Measurements from ENCODE around the gene CTSD. TPM values are rescaled to one million over a fixed set of nuclear protein-coding genes. Genes with fewer than 3 reads are reported as not detected.
A peak's percentile ranks its signal among the peaks of the same experiment; 100 is the strongest.

Gene CTSD
- polyA plus RNA-seq, 1 donor from 2014 or later: 30.5 TPM

DNA sequence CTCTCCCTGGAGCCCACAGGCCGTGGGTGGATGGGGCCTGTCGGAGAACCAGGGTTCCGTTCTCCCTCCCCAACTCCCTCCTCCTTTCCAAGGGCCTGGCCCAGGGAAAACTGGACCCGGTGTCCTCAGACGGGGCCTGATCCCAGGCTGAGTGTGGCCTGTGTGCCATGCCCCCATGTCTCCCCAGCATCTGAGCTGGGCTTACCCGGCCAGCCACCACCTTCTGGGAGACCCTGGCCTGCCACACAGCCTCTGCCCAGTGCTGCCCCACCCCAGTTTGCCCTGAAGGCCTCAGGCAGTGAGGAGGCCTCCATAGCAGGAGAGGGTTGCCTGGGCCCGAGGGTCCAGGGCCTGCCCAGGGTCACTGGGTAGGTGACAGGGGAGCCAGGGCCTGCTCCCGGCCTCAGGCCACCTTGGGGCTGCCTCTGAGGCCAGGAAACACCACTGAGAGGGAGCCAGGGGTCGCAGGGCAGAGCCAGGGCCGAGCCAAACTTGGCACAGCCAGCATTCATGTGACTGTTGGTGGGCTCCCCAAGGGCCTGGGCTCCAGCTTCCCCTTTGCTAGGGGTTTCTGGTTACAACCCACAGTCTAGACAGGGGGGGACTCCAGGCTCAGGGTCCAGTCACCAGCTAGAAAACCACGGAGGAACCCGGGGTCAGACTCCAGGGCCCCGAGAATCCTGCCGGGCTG, 12.7 kb downstream of the CTSD start:
- H3K4me3 ChIP-seq (ENCODE audit: low read length): no peak overlapping the region
- H3K36me3 ChIP-seq (ENCODE audit: insufficient read depth, low read length): no peaks in the 10 kb centered on the region
- no peaks in the 10 kb centered on the region for H4K20me1 ChIP-seq (ENCODE audit: insufficient read depth)
- no peak overlapping the region for H2AFZ ChIP-seq (ENCODE audit: low read depth, low read length)
- no peaks in the 10 kb centered on the region for H3F3A ChIP-seq (ENCODE audit: insufficient read depth, low read length, poor library complexity, severe bottlenecking)
- H3K9me2 ChIP-seq (ENCODE audit: insufficient read depth, low read length): no peaks in the 10 kb centered on the region
- no peak overlapping the region for H3K27ac ChIP-seq (ENCODE audit: low read length)
- no peaks in the 10 kb centered on the region for H3K79me2 ChIP-seq (replicated peaks; ENCODE audit: insufficient read depth, low read length)
- no peak overlapping the region for H3K4me2 ChIP-seq (ENCODE audit: low read length)
- peaks cover 36% of the 10 kb centered on the region for H3K27me3 ChIP-seq (ENCODE audit: insufficient read depth, low read depth, low read length)
- no peaks in the 10 kb centered on the region for H3K9me3 ChIP-seq (ENCODE audit: low read length)
- no peak overlapping the region for H3K9ac ChIP-seq (ENCODE audit: low read length)
- no peak for TF ChIP-seq SMC3 (conservative IDR thresholded peaks at IDR 0.05; ENCODE audit: poor library complexity)
- no peak for TF ChIP-seq RAD21 (conservative IDR thresholded peaks at IDR 0.05)
- TF ChIP-seq EZH2 (IDR thresholded peaks at IDR 0.05; ENCODE audit: borderline replicate concordance, insufficient read depth, low read length, poor library complexity, severe bottlenecking): no peak

DNA sequence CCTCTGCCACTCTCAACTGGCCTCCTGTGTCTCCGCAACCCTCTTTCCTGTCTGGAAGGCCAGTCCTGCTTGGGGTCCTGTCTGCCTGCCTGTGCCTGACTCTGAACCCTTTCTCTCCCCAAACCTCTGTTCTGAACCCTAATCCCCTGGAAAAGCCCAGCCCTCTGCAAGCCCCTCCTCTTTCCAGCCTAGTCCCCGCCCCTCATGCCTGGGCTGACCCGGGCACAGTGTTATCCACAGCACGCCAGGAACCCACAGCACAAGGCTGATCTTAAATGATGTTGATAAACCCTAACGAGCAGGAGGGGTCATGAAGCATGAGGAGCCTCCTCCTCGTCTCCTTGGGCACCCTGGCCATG, 13.3 kb downstream of the CTSD start, which contains the start of gene IFITM10:
TSS of gene IFITM10 (minus strand) at position 115 of the 359 bp plus-strand sequence. CDS start 153 bp downstream, outside the sequence.
- Histone ChIP-seq H2AFZ (ENCODE audit: low read depth, low read length) (no peak within 1 kb of the TSS), H3K9me2 (ENCODE audit: insufficient read depth, low read length) (no peaks in the 10 kb centered on the region), H3K9me3 (ENCODE audit: low read length) (no peaks in the 10 kb centered on the region), H4K20me1 (ENCODE audit: insufficient read depth) (no peaks in the 10 kb centered on the region), H3K27me3 (ENCODE audit: insufficient read depth, low read depth, low read length) (peaks cover 36% of the 10 kb centered on the region), H3K4me3 (ENCODE audit: low read length) (peak within 1 kb of the TSS; percentile 66), H3K4me2 (ENCODE audit: low read length) (no peak within 1 kb of the TSS), H3K36me3 (ENCODE audit: insufficient read depth, low read length) (no peaks in the 10 kb centered on the region), H3F3A (ENCODE audit: insufficient read depth, low read length, poor library complexity, severe bottlenecking) (no peaks in the 10 kb centered on the region), H3K9ac (ENCODE audit: low read length) (no peak within 1 kb of the TSS), H3K27ac (ENCODE audit: low read length) (no peak within 1 kb of the TSS), H3K79me2 (replicated peaks; ENCODE audit: insufficient read depth, low read length) (no peaks in the 10 kb centered on the region)
- no peak for TF ChIP-seq CTCF (IDR thresholded peaks at IDR 0.05; ENCODE audit: poor library complexity, severe bottlenecking)
- no peak for TF ChIP-seq EP300 (conservative IDR thresholded peaks at IDR 0.05; ENCODE audit: poor library complexity, severe bottlenecking)
- no peak for TF ChIP-seq MXI1 (conservative IDR thresholded peaks at IDR 0.05; ENCODE audit: poor library complexity, severe bottlenecking)
- no peak for TF ChIP-seq SMC3 (conservative IDR thresholded peaks at IDR 0.05; ENCODE audit: poor library complexity)
- TF ChIP-seq, protein P1, sequence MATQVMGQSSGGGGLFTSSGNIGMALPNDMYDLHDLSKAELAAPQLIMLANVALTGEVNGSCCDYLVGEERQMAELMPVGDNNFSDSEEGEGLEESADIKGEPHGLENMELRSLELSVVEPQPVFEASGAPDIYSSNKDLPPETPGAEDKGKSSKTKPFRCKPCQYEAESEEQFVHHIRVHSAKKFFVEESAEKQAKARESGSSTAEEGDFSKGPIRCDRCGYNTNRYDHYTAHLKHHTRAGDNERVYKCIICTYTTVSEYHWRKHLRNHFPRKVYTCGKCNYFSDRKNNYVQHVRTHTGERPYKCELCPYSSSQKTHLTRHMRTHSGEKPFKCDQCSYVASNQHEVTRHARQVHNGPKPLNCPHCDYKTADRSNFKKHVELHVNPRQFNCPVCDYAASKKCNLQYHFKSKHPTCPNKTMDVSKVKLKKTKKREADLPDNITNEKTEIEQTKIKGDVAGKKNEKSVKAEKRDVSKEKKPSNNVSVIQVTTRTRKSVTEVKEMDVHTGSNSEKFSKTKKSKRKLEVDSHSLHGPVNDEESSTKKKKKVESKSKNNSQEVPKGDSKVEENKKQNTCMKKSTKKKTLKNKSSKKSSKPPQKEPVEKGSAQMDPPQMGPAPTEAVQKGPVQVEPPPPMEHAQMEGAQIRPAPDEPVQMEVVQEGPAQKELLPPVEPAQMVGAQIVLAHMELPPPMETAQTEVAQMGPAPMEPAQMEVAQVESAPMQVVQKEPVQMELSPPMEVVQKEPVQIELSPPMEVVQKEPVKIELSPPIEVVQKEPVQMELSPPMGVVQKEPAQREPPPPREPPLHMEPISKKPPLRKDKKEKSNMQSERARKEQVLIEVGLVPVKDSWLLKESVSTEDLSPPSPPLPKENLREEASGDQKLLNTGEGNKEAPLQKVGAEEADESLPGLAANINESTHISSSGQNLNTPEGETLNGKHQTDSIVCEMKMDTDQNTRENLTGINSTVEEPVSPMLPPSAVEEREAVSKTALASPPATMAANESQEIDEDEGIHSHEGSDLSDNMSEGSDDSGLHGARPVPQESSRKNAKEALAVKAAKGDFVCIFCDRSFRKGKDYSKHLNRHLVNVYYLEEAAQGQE (IDR thresholded peaks at IDR 0.05; ENCODE audit: borderline replicate concordance): no peak
- TF ChIP-seq RAD21 (conservative IDR thresholded peaks at IDR 0.05): no peak
- TF ChIP-seq POLR2AphosphoS5 (IDR thresholded peaks at IDR 0.05): no peak
- no peak for TF ChIP-seq TAF1 (IDR thresholded peaks at IDR 0.05; ENCODE audit: low read depth)
- TF ChIP-seq EZH2 (IDR thresholded peaks at IDR 0.05; ENCODE audit: borderline replicate concordance, insufficient read depth, low read length, poor library complexity, severe bottlenecking): no peak

All from neural cell (in vitro differentiated cells).